NCI-H510A (cell line): ENCODE data around the gene KCNMB2.
"Not testable (repeated sequence)": the region's sequence is repeated elsewhere in the genome, so short reads cannot be mapped to it uniquely, and the experiment has no call there.

ENCODE experiments used
- DNase-seq: peaks from one replicate; lab custom pipeline; 2025; lab: John Stamatoyannopoulos, UW

KCNMB2 gene

DNA sequence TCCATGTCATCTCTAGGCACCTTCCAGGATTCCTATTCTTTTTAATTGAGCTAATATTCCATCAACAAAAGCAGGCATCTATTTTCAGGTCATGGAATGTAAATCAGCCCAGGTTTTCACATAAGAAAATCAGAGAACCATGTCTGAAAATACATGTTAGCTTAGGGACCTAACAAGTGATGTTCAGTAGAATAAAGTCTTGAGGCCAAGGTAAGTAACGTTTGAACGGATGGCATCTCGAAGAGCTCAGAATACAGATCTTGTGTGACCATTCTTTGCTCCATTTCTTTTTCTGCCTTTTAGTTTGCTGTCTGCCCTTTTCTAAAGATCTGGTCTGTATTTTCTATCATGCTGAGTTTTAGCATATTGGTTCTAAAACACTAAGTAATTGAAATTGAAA lies 16.5 kb upstream of the KCNMB2 start:
- no peak for DNase-seq

DNA sequence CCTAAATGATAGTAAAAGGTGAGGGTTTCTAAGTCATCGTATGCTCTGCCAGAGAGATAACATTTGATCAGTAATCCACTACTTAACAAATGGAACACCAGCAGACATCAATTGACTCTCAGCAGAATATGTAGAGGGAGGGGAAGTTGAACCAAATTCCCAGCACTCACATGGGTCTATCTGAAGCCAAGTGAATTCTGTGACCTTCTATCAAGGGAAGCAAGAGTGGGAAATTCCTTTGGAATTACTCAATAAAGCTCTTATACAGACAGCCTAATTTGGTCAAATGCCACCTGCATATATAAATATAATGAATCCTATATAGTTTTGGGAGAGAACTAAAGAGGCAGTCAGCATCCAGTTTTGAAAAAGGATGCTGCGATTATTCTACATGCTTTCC lies 15.8 kb upstream of the KCNMB2 start:
- no peak for DNase-seq

DNA sequence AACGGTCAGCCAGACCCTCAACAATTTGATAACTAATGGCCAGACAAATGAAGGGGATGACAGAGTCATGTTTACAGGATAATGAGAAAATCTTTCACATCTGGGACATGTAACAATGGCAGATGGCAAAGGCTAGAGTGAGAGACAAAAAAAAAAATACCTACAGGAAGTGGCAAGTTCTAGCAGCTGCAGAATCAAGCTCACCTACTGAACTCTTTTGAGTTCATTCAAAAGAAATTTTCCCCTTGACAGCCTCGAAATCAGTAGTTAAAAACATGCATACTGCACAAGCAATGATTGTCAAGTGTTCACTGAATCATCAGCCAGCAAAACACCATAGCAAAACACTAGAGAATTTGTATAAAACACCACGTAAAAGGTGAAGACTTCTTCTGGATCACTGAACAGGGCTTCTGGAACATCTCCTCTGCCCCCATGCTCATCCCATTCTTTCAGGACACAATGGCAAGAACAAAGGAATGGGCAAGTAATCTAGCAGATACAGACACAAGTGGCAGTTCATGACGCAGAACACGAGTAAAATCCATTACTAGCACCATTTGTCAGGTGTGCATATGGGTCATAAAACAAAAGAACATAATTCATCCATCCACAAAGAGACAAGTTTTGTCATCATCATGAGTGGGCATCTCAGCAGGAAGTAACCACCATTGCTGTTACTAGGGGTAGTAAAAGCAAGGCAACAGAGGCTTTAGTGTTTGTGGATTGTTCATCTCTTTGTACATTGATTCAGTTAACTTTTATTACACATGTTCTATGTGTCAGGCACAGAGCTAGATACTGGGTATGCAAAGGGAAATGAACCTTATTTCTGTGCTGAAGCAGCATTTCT lies 13.8 kb upstream of the KCNMB2 start:
- DNase-seq, result no peak

DNA sequence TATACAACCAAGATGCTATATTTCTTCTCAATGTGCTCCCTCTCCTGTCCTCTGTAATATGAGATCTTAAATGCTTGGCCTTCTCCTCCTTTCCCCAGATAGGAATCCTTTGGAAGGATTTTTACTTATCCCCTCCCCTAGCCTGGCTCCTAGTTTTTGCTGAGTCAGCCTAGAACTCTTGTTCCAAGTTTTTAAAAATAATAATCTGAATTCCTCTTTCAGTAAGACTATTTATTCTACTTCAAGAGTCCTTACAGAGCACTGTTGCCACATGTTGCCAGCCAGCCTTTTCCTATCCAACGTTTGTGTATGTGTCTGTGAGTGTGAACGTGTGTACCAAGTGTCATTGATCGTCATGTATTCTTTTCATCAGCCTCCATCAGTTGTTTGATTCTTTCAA lies 11.0 kb upstream of the KCNMB2 start:
- no peak for DNase-seq

DNA sequence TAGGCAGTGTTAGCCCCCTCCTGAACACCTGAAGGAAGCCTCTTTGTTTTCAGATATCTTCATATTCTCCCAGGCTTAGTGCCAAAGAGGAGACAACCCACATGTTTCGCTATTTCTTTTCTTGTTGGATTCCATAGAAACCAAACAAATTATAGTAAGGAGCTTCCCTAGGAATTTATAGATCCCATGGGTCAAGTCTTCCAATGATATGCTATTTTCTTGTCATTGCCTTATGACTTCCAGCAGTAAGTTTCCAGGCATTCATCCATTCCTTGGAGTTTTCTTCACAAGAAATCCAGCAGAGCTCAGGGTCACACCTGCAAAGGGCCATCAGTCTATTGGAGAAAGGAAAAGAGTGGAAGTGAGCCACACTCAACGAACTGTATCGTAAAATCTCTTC lies 9.9 kb upstream of the KCNMB2 start:
- no peak for DNase-seq

DNA sequence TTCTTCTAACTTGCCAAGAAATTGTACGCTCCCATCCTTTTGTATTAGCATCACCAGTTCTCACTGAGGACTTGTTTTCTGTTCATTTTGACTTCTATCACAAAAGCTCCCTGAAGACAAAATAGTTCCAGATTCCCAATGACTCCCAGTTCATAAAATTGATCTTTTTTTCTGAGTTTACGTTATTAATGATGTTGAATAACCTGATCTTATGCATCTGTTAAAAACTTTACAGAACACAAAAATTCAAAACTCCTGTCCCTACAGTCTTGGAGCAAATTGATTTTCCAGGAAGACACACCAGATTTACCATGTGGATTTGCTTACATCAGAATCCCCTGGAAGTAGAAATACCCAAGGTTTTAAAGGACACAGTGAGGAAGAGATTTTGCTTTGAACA lies 8.3 kb upstream of the KCNMB2 start:
- DNase-seq, result no peak

DNA sequence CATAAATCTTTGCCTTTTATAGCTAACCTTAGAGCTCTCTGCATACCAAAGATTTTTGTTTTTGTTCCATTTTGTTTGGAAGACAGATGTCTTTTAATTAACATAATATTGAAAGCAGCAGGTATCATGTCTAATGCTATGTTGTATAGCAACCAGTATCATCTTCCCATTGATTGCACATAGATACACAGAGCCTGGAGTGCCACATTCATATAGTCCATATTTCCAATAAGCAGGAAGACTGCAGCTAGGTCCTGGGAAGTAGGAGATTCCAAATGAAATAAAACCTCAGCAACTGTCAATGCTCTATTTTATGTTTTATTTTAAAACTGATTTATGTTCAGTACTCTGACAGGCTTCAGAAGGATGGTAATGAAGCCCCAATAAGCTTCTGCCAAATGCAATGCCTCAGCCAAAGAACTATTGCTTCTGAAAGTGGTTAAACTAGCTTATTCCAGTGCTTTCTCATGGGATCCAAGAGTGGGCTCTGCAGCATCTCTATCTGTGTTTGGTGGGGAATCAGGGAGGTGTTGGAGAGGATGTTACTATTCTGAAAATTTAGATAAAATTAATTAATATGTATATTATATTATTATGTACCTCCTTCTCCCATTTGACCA lies 6.5 kb upstream of the KCNMB2 start:
- no peak for DNase-seq

DNA sequence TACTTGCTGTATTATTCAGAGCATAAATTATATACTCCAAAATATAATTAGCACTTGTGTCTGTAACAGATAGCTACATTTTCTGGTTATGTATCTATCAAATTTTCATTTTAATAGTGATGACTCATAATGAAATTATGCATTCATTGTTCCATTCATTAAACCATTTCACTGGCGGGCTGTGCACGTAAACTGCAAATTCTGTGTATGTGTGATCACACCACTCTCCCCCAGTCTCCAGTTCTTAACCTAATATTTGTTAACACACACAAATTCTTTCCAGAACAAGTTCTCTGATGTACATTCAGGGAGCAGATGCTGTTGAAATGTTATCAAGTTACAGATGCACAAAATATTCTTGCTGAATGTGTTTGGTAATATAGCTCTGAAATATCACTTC lies 3.8 kb upstream of the KCNMB2 start:
- no peak for DNase-seq

DNA sequence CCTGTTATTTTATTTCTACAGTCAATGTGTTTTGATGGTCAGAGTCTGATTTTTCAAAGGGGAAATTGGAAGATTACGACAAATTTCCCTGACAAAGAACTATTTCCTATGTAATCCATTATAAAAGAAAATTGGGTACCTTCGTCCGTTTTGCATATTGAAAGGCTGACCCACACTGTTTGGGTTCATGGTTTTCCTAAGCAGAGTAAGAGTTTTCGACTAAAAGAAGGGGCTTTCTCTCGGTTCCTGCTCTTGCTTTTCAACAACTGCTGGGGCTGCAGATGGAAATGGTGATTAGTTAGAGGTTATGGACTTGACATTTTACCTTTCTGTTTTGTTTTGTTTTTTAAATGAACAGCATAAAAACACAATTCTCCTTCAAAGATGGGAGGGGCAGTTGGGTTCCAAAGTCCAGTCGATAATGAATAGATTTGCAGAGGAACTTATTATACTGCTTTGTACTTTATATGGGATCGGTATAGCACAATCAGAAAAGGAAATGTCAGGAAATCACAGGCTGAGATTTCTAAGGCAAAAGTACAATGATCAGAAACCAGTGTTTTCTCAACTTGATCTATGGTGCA lies 978 bp downstream of the KCNMB2 start:
- DNase-seq, result no peak

DNA sequence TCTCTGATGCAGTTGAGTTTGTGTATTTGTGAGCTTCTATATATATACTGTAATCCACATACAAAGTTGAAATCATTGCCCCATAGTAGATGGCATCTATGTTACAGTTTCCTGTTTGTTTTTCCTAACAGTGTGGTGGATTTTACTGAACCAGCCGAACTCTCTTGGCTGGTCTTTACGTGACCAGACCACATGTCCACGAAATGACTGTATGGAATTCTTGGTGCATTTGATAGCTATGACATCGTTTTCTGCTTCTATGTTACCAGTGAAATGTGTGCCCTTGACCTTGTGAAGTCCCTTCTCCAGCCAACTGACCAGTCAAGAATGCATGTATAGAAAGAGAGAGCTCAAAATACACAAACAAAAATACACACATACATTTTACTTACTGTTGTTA lies 1.8 kb downstream of the KCNMB2 start:
- DNase-seq, result no peak

DNA sequence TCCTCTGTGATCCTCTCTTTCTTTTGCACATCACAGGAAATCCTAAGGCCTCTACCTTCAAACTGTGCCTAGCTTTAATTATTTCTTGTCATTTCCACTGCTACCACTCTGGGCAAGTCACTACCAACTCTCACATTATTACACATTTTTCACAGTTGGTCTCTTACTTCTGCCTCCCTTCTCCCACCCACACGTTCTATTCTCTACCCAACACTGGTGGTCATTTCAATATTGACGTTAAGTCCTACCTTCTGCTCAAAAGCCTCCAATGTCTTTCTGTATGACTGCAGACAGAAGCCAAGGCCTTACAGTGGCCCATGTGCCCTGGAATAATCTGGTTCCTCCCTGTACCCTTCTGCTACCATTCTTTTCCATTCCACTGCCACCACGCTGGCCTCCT lies 3.9 kb downstream of the KCNMB2 start:
- no peak for DNase-seq

DNA sequence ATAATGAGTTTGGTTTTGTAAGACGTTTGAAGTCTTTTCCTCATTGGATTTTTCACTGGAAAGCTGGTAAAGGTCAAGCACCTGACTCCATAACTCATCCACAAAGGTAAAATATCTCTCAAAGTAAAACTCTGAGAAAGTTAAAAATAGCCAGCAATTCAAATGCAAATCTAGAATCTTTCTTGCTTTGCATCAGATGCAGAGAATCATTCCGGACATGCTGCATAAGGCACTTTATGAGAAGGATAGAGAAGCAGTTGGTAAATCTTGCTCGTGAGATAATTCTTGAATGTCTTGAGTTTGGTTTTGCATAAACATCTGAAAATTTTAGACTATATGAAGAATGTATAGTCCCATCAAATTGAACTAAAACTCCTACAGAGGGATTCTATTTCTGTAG lies 9.1 kb downstream of the KCNMB2 start:
- no peak for DNase-seq

DNA sequence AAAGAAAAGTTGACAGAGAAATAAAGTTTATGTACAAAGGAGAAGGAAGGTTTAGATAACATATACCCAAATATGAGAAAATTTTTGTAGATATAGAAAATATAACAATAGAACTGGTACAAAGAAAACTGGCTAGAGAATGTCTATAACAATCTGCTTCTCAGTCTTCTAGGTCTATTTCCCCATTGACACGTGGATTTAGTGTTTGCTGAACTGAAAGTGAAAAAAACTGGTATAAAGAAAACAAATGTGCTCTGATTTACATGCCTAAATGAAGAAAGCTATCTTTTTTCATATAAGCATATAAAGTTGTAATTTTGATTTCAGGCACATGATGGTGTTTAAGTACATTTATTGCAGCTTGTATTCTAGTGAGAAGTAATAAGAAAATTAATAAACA lies 9.8 kb downstream of the KCNMB2 start:
- DNase-seq, result no peak

DNA sequence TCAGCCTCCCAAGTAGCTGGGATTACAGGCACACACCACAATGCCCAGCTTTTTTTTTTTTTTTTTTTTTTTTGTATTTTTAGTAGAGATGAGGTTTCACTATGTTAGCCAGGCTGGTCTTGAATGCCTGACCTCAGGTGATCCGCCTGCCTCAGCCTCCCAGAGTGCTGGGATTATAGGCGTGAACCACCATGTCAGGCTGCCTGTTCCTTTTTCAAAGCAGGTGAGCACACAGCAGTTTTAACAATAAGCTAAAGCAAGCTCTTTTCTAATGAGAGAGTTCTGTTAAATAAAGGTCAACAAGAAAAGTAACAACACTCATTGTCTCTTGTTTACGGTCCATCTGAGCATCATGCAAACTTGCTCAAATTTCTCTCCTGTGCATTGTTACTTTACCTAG lies 13.2 kb downstream of the KCNMB2 start:
- DNase-seq, result not testable (repeated sequence)

DNA sequence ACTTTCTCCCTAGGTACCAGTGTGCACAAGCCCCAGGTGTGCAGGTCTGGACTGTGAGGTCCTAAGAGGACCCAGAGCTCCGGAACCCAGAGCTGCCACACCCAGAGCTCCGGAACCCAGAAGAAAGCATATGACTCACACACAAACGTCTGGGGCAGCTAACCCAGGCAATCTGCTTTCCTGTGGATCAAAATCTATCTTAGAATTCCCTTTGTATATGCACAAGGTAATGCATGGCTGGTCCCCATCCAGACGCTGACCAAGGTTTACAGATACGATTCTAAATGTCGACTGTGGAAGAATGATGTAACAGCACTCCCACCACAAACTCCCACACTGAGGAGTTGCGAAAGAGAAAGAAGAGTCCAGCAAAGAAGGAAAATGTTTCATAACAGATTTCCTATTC lies 15.7 kb downstream of the KCNMB2 start:
- DNase-seq, result no peak

DNA sequence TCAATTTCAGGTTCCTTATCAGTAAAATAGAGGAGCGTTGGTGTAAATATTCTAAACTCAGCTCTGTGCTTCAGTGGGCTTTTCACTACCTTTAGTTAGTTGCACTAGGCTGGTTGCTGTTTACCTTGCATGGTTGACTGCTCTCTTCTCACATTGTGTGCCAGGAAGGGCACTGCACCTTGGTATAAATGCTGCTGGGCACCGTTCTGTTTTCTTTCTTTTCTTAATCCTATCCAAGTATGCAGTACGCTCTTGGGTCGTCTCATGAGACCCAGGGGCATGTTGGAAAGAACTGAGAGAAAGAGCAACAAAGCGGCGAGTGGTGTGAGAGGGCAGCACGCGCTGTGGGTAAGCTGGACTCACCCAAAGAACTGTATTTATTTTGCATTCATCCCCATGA lies 22.4 kb downstream of the KCNMB2 start:
- DNase-seq, result peak; percentile 48

DNA sequence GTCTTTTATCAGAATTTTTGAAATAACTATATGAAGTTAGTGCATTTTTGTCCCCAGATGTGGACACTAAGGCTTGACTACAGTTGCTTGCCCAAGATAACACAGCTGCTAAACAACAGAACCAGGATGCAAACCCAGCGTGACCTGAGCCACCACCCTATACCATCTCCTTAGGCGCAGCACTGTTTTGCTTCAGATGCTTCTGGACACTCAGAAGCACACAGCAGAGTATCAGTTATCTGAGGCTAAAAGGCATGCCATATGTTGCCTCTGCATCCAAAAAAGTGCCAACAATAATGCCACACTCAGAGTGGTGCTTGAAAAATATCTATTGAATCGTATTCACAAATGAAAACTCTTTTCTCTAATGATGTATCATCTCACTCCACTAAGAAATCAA lies 24.5 kb downstream of the KCNMB2 start:
- DNase-seq, result no peak

DNA sequence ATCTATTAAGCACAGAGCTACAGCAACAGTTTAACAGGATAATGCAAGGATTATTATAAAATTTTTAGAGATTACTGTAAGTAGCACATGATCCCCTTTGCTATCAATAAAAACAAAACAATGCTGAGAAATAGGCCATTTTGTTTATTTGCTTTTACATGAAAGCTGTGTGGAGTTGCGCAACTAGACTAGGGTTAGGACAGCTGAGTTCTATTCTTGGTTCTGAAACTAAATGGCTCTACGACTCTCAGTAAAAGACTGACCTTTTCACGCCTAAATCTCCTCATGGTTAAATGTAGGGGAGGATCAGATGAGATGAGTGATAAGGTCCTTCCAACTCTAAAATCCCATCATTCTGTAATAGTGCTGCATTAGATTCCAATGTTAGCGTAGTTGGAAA lies 25.0 kb downstream of the KCNMB2 start:
- no peak for DNase-seq

DNA sequence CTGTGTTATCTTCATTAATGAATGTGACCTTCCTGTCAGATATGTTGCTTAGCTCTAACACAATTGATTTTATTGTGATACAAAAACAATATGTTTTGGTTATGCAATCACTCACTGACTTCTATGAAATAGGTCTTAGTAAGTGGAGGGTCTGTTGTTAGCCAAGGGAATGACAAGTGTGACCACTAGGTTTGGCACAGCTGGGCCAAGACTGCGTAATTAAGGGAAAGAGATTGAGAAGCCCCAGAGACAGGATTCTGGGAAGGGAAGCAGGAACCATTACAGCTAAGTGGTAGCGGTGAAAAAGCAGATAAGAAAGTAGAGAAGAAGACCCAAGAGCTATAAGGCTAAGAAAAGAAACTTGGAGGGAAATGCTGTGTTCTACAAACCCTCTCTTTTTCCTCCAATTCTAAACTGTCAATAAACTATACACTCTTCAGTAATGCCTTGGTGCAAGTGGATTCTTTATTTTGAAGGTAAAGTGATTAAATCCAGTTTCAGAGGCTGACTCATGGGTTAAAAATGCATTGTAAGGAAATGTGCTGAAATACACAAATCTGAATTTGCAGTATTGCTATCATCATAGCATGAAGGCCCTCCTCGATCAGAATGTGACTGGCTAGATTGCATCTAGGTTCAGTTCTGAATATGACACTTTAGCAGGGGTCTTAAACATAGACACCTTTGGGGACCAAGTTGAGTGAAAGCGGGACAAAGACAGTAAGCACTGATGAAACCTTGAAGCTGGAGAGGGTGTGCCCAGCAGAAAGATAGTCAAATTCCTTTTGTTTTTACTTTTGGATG lies 26.1 kb downstream of the KCNMB2 start:
- no peak for DNase-seq

DNA sequence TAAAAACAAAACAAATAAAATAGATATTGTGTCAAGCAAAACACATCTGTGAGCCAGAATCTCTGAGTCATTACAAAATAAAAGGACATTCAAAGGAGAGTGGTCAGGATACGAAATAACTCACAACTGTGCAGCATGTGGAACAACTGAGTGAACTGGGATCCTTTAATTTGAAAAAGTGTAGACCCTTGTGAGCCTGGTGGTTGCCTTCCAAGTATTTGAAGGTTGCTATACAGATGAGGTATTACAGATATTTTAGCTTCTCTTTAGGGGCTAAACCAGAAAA lies 26.7 kb downstream of the KCNMB2 start:
- DNase-seq, result no peak

DNA sequence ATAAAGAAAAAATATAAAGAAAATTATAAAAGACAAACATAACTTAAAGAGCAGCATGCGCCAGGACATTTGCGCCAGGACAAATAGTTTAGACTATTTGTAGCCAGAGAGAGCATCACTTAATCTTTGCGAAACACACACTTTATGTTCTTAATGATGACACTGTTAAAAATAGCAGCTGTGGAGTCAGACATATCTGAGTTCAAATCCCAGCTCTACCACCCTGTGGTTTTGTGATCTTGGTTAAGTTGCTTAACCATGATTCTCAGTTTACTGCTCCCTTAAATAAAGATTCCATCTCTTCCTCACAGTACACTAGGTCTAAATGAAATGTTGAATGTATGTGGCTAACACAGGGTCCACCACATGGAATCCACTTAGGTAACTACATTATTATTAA lies 31.4 kb downstream of the KCNMB2 start:
- DNase-seq, result no peak

DNA sequence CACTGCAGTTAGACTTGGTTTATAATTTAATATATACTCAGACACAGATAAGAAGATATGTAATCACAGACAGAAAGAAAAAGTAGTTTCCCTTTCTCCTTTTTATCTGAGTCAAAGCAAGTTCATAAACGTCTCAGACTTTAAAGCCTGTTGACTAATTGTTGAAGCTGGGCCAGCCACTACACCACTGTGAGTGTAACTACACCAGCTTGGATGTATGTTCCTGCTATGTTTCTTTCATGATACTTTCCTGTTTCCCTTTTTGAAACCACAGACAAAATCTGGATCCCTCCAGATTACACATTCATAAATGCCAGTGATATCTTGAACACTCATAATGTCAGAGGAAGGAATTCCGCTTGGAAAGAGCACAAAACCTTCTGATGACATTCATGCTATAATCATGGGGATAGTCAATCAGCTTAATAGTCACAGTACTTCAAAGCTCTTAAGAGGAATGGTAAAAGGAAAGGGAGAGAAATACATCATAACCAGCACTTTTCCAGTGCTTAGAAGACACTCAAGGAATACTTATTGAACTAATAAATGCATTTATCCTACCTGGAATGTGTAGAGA lies 32.0 kb downstream of the KCNMB2 start:
- no peak for DNase-seq

DNA sequence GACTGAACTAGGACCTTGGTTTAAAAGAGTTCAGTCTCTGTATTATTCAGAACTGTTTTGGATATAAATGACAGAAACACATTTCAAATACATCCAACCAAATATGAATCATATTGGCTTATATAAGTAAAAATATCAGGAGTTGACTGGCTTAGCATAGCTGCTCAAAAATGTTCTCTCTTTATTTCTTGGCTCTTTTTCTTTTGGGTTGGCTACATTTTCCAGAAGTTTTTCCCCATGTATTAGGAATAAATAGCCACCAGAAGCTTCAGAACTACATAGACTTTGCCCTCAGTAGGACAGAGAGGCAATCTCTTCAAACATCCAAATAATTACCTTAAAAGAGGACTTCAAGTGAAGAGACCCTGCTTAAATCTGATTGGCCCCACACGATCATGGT lies 32.7 kb downstream of the KCNMB2 start:
- no peak for DNase-seq
